K562 (cell line): ENCODE results near the gene UPF1. TPM values are rescaled to one million over a fixed set of nuclear protein-coding genes. Genes with fewer than 3 reads are reported as not detected.
A peak's percentile ranks its signal among the peaks of the same experiment; 100 is the strongest.

ENCODE experiments used
- ATAC-seq: fragments of 200-7000 bp; cut with Tn5 transposase; 3 replicates; pipeline ENCODE4 v1.9.1; 2020; ENCODE audit warnings: moderate library complexity
- BruUV-seq: library from RNA; stranded (reverse); fragments of 400-500 nt; replicated peaks from 2 replicates; lab custom pipeline; 2021; lab: Mats Ljungman, UMichigan
- CTCF ChIA-PET: fragments of 300-600 bp; formaldehyde crosslinking; extraction: SDS; loops from one replicate; lab custom pipeline; 2021; ENCODE audit warnings: low intra/inter-chr PET ratio; lab: Yijun Ruan, JAX
- POLR2A ChIA-PET: fragments of 300-600, 350-650 bp; sonication (Branson Sonifier 250); formaldehyde crosslinking; extraction: SDS; loops from one replicate; lab custom pipeline; 2021; ENCODE audit warnings: antibody characterized with exemption, inconsistent platforms; lab: Yijun Ruan, JAX
- DNase-seq, 4 experiments: peaks; one replicate each; pipeline versions ENCODE4 v3.0.0 to v3.0.0-alpha.2; 2011 to 2018; ENCODE audit warnings: low spot score in 3 of 4, mixed read lengths in 3 of 4; ENCODE audit errors: extremely low read depth in 1 of 4
- FAIRE-seq: peaks from 2 replicates; lab custom pipeline; 2011; peaks lifted over from hg19 to GRCh38; lab: Jason Lieb, UNC
- H2AFZ ChIP-seq: 2 replicates; pipeline ENCODE4 v1.6.0; 2011; ENCODE audit warnings: low read depth, low read length, control low read depth, inconsistent platforms
- H3K27ac ChIP-seq: fragments of 200-600 bp; 3 replicates; pipeline ENCODE4 v1.8.0; 2011; ENCODE audit warnings: low read depth, mild to moderate bottlenecking, control low read depth, inconsistent platforms, low read length, moderate library complexity, mixed read lengths; ENCODE audit errors: extremely low read depth
- H3K27me3 ChIP-seq, 2 experiments: fragments of 300-600 bp in 1 of 2; 2 replicates in 1 of 2; 3 replicates in 1 of 2; pipeline versions ENCODE4 v1.6.0 to v1.8.0; 2011; ENCODE audit warnings: inconsistent platforms in 2 of 2, low read length in 2 of 2, mild to moderate bottlenecking in 1 of 2, mixed read lengths in 1 of 2, moderate library complexity in 1 of 2; ENCODE audit not compliant: control insufficient read depth in 2 of 2, insufficient read depth in 2 of 2
- H3K36me3 ChIP-seq: fragments of 300-600 bp; 3 replicates; pipeline ENCODE4 v1.8.0; 2011; ENCODE audit warnings: mild to moderate bottlenecking, low read length, inconsistent platforms; ENCODE audit not compliant: control insufficient read depth, insufficient read depth
- H3K4me1 ChIP-seq, 2 experiments: fragments of 200-600 bp in 1 of 2; replicated peaks in 1 of 2; 2 replicates in 1 of 2; 3 replicates in 1 of 2; pipeline versions ENCODE4 v1.5.1 to v1.8.0; 2011; ENCODE audit warnings: inconsistent platforms in 2 of 2, low read length in 2 of 2, mild to moderate bottlenecking in 1 of 2, mixed read lengths in 1 of 2, moderate library complexity in 1 of 2; ENCODE audit not compliant: control insufficient read depth in 2 of 2, insufficient read depth in 2 of 2
- H3K4me2 ChIP-seq: 2 replicates; pipeline ENCODE4 v1.6.1; 2011; ENCODE audit warnings: low read length, control low read depth, inconsistent platforms, mixed read lengths; ENCODE audit not compliant: insufficient read depth
- H3K4me3 ChIP-seq: fragments of 200-600 bp; sonication (generic), shearing (Covaris generic); 2 replicates; pipeline ENCODE4 v1.5.1; 2016; ENCODE audit warnings: control low read depth, inconsistent platforms
- H3K79me2 ChIP-seq: fragments of 200-600 bp; 3 replicates; pipeline ENCODE4 v1.8.0; 2011; ENCODE audit warnings: low read length, inconsistent platforms; ENCODE audit not compliant: control insufficient read depth, insufficient read depth
- H3K9ac ChIP-seq, 2 experiments: 2 replicates each; pipeline versions ENCODE4 v1.6.0 to v1.6.1; 2011; ENCODE audit warnings: low read depth in 2 of 2, low read length in 2 of 2, control low read depth in 1 of 2, inconsistent platforms in 1 of 2, mild to moderate bottlenecking in 1 of 2, mixed read lengths in 1 of 2; ENCODE audit not compliant: insufficient read depth in 1 of 2
- H3K9me1 ChIP-seq: one replicate; pipeline ENCODE4 v1.6.0; 2011; ENCODE audit warnings: inconsistent platforms, mild to moderate bottlenecking, low read length, moderate library complexity; ENCODE audit not compliant: control insufficient read depth, insufficient read depth
- H3K9me3 ChIP-seq: replicated peaks from 2 replicates; pipeline ENCODE4 v1.5.1; 2011; ENCODE audit warnings: low read depth, low read length, inconsistent platforms; ENCODE audit not compliant: control insufficient read depth, insufficient read depth
- H4K20me1 ChIP-seq: replicated peaks from 2 replicates; pipeline ENCODE4 v1.6.1; 2011; ENCODE audit warnings: low read length, inconsistent platforms, mixed read lengths; ENCODE audit not compliant: control insufficient read depth, insufficient read depth
- ILF3 ChIP-seq: fragments of 450-650 bp; IDR thresholded peaks from 2 replicates; pipeline ENCODE4 v1.6.1; 2018; ENCODE audit warnings: antibody characterized with exemption, mild to moderate bottlenecking, moderate library complexity, borderline replicate concordance
- PHB ChIP-seq: fragments of 250-450 bp; sonication (Bioruptor Pico); IDR thresholded peaks from 2 replicates; pipeline ENCODE4 v1.5.0; 2021
- SETDB1 ChIP-seq: IDR thresholded peaks from one replicate; pipeline ENCODE4 v1.6.1; 2012; ENCODE audit warnings: low read length, control low read depth, inconsistent platforms
- SMARCB1 ChIP-seq: IDR thresholded peaks from 2 replicates; pipeline ENCODE4 v1.6.1; 2011; ENCODE audit warnings: improper control_type of control experiment, low read depth; ENCODE audit not compliant: insufficient read length
- SP2 ChIP-seq: IDR thresholded peaks from 2 replicates; pipeline ENCODE4 v1.6.1; 2011; ENCODE audit warnings: mild to moderate bottlenecking, low read depth, low read length, moderate library complexity; ENCODE audit not compliant: poor library complexity, severe bottlenecking; ENCODE audit errors: extremely low read depth
- WGBS: fragments of 100-300 bp; shearing (Covaris generic); methylation state at CpG from one replicate; pipeline ENCODE4 v1.1.6; 2016; ENCODE audit warnings: low coverage, mixed read lengths; ENCODE audit not compliant: insufficient coverage; ENCODE audit errors: missing lambda C conversion rate; 5-methylcytosine and 5-hydroxymethylcytosine counted together
- in situ Hi-C: fragments of 300-500 bp; cut with MboI; formaldehyde crosslinking; loops from 4 replicates; pipeline ENCODE4 v1.15.0; 2018; ENCODE audit warnings: inconsistent platforms, mixed read lengths
- intact Hi-C: fragments of 100-400 bp; cut with micrococcal nuclease; formaldehyde crosslinking; loops from 2 replicates; pipeline ENCODE4 v1.14.2; 2022
- polyA plus RNA-seq, 8 experiments: library from polyadenylated mRNA; depleted of rRNA in 4 of 8; stranded (reverse) in 5 of 8; unstranded in 3 of 8; fragments of >200 nt; fragmentation: Nextera tagmentation in 2 of 8; fragmentation: Illumina TruSeq in 1 of 8; extraction: Ambion mirVana in 2 of 8; extraction: Trizol in 1 of 8; gene quantifications; 2 replicates each; pipeline versions ENCODE4 v1.2.1 to v1.2.3, GENCODE V29; 2011 to 2014; ENCODE audit warnings: inconsistent platforms in 1 of 8, missing spikeins in 1 of 8
- total RNA-seq, 7 experiments: library from RNA; depleted of rRNA in 6 of 7; stranded (reverse); fragments of >200 nt in 6 of 7; fragmentation: Illumina TruSeq in 2 of 7; extraction: Trizol in 2 of 7; gene quantifications; 2 replicates each; pipeline versions ENCODE4 v1.2.1 to v1.2.3, GENCODE V29; 2011 to 2021; ENCODE audit warnings: low replicate concordance in 1 of 7
- TF ChIP-seq, protein P1 (sequence below), 3 experiments: IDR thresholded peaks in 2 of 3; conservative IDR thresholded peaks in 1 of 3; 2 replicates each; pipeline ENCODE4 v1.5.1; 2011 to 2012; ENCODE audit warnings: low read length in 3 of 3, mild to moderate bottlenecking in 3 of 3, control low read depth in 2 of 3, improper control_type of control experiment in 1 of 3, inconsistent platforms in 1 of 3, low read depth in 1 of 3, mixed read lengths in 1 of 3, moderate library complexity in 1 of 3; ENCODE audit not compliant: insufficient read depth in 2 of 3
- TF ChIP-seq, protein P2 (sequence below): fragments of 450-650 bp; IDR thresholded peaks from 2 replicates; pipeline ENCODE4 v1.7.0; 2016; ENCODE audit warnings: borderline replicate concordance

UPF1 gene
- total and polyA plus RNA-seq, 9 of the 15 experiments (the other 6 are each of a cell fraction or from before 2014, with no cell fraction given), result 0.34 to 103 (median 27.9) TPM

DNA sequence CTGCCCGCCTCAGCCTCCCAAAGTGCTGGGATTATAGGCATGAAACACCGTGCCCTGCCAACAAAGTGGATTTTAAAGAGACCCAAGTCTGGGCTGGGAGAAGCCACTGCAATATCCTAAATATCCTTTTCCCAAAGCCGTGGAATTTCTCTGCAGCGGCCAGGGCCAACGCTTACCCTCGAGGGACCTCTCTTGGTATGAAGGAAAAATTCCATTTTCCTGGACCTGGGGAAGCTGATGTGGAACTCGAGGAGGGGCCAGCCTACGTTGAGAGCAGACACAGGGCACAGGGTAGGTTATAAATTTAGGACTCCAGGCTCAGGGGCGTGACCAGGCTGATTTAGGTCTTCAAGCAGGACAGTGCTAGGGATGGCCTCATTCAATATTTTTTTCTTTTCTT, 17.7 kb upstream of the UPF1 start:
- FAIRE-seq, result no peak
- no peaks in the 10 kb centered on the region for H3K9me3 ChIP-seq
- H4K20me1 ChIP-seq, result no peaks in the 10 kb centered on the region; the same call in 1 of the 2 replicates
- no peak overlapping the region for H2AFZ ChIP-seq
- CTCF ChIA-PET, result no interaction called here
- no peak overlapping the region; a peak in 1 of 4 replicates for H3K9ac ChIP-seq
- ATAC-seq, result no peak
- H3K36me3 ChIP-seq, result no peaks in the 10 kb centered on the region
- intact Hi-C loops (no loop called here), in situ Hi-C loops (no loop called here)
- no peaks in the 10 kb centered on the region; a peak in 1 of 5 replicates for H3K4me1 ChIP-seq
- DNase-seq, result no peak
- POLR2A ChIA-PET, result no interaction called here
- H3K27me3 ChIP-seq, result peaks cover 30 to 53% of the 10 kb centered on the region in 2 experiments
- no peaks in the 10 kb centered on the region for H3K79me2 ChIP-seq
- no peak overlapping the region for H3K4me3 ChIP-seq
- no peak overlapping the region for H3K27ac ChIP-seq
- TF ChIP-seq, protein P1, sequence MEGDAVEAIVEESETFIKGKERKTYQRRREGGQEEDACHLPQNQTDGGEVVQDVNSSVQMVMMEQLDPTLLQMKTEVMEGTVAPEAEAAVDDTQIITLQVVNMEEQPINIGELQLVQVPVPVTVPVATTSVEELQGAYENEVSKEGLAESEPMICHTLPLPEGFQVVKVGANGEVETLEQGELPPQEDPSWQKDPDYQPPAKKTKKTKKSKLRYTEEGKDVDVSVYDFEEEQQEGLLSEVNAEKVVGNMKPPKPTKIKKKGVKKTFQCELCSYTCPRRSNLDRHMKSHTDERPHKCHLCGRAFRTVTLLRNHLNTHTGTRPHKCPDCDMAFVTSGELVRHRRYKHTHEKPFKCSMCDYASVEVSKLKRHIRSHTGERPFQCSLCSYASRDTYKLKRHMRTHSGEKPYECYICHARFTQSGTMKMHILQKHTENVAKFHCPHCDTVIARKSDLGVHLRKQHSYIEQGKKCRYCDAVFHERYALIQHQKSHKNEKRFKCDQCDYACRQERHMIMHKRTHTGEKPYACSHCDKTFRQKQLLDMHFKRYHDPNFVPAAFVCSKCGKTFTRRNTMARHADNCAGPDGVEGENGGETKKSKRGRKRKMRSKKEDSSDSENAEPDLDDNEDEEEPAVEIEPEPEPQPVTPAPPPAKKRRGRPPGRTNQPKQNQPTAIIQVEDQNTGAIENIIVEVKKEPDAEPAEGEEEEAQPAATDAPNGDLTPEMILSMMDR (IDR thresholded peaks at IDR 0.05 in 2 of 3, conservative IDR thresholded peaks at IDR 0.05 in 1 of 3; ENCODE audit: insufficient read depth in 2 of 3, low read depth in 1 of 3, low read length in 3 of 3), result peak in 1 of 3 experiments; percentile 9; a peak in 1 of 6 replicates
- TF ChIP-seq SETDB1 (no peak), SMARCB1 (no peak), ILF3 (no peak), PHB (CRISPR knock-in tag) (no peak), SP2 (no peak)
- TF ChIP-seq, protein P2, sequence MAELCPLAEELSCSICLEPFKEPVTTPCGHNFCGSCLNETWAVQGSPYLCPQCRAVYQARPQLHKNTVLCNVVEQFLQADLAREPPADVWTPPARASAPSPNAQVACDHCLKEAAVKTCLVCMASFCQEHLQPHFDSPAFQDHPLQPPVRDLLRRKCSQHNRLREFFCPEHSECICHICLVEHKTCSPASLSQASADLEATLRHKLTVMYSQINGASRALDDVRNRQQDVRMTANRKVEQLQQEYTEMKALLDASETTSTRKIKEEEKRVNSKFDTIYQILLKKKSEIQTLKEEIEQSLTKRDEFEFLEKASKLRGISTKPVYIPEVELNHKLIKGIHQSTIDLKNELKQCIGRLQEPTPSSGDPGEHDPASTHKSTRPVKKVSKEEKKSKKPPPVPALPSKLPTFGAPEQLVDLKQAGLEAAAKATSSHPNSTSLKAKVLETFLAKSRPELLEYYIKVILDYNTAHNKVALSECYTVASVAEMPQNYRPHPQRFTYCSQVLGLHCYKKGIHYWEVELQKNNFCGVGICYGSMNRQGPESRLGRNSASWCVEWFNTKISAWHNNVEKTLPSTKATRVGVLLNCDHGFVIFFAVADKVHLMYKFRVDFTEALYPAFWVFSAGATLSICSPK, result no peak
- BruUV-seq, result no TSS peak
- no peaks in the 10 kb centered on the region for H3K9me1 ChIP-seq
- 16% methylated on average over 9 of the region's 9 CpGs for WGBS
- H3K4me2 ChIP-seq, result no peak overlapping the region
